AG04449 (cell line): Measurements from ENCODE around the gene FNTB.

Experiments
- CTCF ChIA-PET: fragments of 350-600 bp; formaldehyde crosslinking; extraction: SDS; loops from one replicate; lab custom pipeline; 2021; ENCODE audit warnings: antibody characterized with exemption; lab: Yijun Ruan, JAX
- POLR2A ChIA-PET: fragments of 400-600, 350-600 bp; formaldehyde crosslinking; extraction: SDS; loops from one replicate; lab custom pipeline; 2020; ENCODE audit warnings: antibody characterized with exemption, inconsistent platforms; lab: Yijun Ruan, JAX
- DNase-seq: peaks from one replicate; pipeline ENCODE4 v3.0.0-alpha.2; 2010; ENCODE audit warnings: low read depth, low spot score
- H3K4me3 ChIP-seq: 2 replicates; pipeline ENCODE4 v1.5.1; 2011; ENCODE audit warnings: low read depth, mild to moderate bottlenecking, control low read depth, low read length
- CTCF ChIP-seq: IDR thresholded peaks from one replicate; pipeline ENCODE4 v1.5.1; 2011; ENCODE audit warnings: mild to moderate bottlenecking, moderate library complexity, low read length, control low read depth, inconsistent platforms; ENCODE audit not compliant: insufficient read depth; ENCODE audit errors: missing control alignments

Gene FNTB

GRCh38 chr14:64951724-64952123 lies 35.0 kb upstream of the FNTB start:
- no peak for TF ChIP-seq CTCF
- POLR2A ChIA-PET = no interaction called here

DNA sequence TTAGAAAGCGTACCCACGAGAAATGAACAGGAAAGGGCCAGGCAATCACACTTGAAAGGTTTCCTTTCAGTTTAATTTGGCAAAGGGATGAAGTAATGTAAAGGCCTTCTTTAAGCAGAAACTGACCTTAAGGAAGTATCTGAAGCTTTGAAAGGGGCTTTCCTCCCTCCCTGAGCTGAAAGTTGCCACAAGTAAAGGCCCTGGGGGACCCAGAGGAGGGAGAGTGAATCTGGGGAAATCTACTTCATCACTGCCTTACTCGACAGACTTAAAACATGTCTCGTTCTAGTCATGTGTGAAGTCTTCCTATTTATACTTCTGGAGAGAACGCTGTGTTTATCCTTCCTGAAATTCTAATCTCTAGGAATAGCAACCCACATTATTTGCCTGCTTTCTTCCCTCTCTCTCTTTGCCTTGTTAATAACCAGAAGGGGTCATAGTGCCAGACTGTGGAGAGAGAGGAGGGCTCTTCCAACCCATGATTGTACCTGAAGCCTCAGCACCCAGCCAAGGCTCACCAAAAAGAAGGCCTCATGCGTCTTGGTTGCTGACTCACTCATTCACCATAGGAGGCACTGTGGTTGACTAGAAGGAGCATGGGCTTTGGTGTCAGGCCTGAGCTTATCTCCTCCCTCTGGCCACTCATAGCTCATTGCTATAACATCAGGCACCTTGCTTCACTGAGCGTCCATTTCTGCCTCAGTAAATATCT lies 33.9 kb upstream of the FNTB start:
- no peak for TF ChIP-seq CTCF
- no peak overlapping the region for H3K4me3 ChIP-seq
- CTCF ChIA-PET = interaction anchor here (0.6 to 2.0 kb wide), 5 partner anchors 9 to 153 kb away, joined by 3 to 4 read pairs (median 3); no protein-coding TSS in a partner anchor
- POLR2A ChIA-PET = no interaction called here
- DNase-seq = no peak

More at GRCh38 chr14:64951724-64952123, 35.0 kb upstream of the FNTB start:
- DNase-seq = no peak
- CTCF ChIA-PET = interaction anchor here (1.5 kb wide), 1 partner anchor 11 kb away, joined by 4 read pairs; no protein-coding TSS in a partner anchor
- no peak overlapping the region for H3K4me3 ChIP-seq

GRCh38 chr14:64953310-64953654 lies 33.4 kb upstream of the FNTB start:
- no peak for TF ChIP-seq CTCF
- ChIA-PET CTCF (interaction anchor here (0.6 to 2.0 kb wide), 6 partner anchors 8 to 153 kb away, joined by 3 to 4 read pairs (median 3); no protein-coding TSS in a partner anchor), POLR2A (interaction anchor here (0.5 to 0.6 kb wide), 2 partner anchors 14 to 349 kb away, joined by 3 read pairs; no protein-coding TSS in a partner anchor)
- no peak for DNase-seq
- no peak overlapping the region for H3K4me3 ChIP-seq

- CTCF ChIA-PET = interaction anchor here (0.6 to 2.0 kb wide), 6 partner anchors 8 to 154 kb away, joined by 3 to 4 read pairs (median 3); no protein-coding TSS in a partner anchor
- H3K4me3 ChIP-seq = no peak overlapping the region
- DNase-seq = no peak
- POLR2A ChIA-PET = interaction anchor here (0.5 to 0.6 kb wide), 2 partner anchors 14 to 349 kb away, joined by 3 read pairs; no protein-coding TSS in a partner anchor
- TF ChIP-seq CTCF = no peak
These were observed 33.0 kb upstream of the FNTB start for GRCh38 chr14:64953661-64954060.

DNA sequence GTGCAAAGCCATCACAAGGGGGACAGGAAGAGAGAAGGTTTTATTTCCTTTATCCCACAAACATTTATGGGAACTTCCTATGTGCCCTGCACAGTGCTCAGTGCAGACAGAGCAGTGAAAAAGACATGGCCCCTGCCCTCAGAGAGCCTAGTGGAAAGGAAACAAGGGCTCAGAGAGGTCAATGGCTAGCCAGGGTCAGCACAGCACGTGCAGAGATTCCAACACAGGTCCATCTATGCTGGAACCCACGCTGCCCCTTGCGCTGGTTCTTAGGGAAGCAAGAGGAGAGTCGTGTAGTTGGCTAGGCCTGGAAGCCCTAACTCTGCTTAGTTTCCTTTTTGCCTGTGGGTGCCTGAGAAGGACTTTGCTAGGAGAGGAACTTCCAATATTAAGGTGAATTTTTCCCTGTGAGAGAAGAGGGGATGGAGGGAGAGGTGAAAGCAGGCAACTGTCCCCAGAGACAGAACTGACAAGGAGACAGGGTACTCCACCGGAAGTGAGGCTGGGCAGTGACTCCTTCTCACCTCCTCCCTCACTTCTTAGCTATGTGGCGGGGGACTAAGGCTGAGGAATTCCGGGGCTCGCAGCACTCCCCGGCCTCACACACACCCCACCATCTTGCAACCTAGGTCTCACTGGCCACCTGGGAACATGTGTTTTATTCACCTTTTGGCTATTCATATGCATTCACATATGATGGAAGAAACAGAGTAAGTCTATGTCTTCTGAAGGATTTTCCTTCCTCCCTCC lies 32.0 kb upstream of the FNTB start:
- no peak for TF ChIP-seq CTCF
- POLR2A ChIA-PET = interaction anchor here (0.7 kb wide), 1 partner anchor 40 kb away, joined by 3 read pairs; no protein-coding TSS in a partner anchor
- CTCF ChIA-PET = interaction anchor here (1.1 kb wide), 1 partner anchor 30 kb away, joined by 4 read pairs; no protein-coding TSS in a partner anchor
- no peak for DNase-seq
- no peak overlapping the region for H3K4me3 ChIP-seq

- TF ChIP-seq CTCF = no peak
- ChIA-PET POLR2A (interaction anchor here (0.7 kb wide), 1 partner anchor 40 kb away, joined by 3 read pairs; no protein-coding TSS in a partner anchor), CTCF (interaction anchor here (1.5 kb wide), 1 partner anchor 16 kb away, joined by 3 read pairs; no protein-coding TSS in a partner anchor)
- no peak overlapping the region for H3K4me3 ChIP-seq
- DNase-seq = no peak
These were observed 31.4 kb upstream of the FNTB start for GRCh38 chr14:64955297-64955696.
